Gastroesophageal sphincter (tissue), 4 donors: ENCODE measurements around the gene SLC24A3. TPM values are rescaled to one million over a fixed set of nuclear protein-coding genes. Genes with fewer than 3 reads are reported as not detected.
"Not testable (repeated sequence)": the region's sequence is repeated elsewhere in the genome, so short reads cannot be mapped to it uniquely, and the experiment has no call there.

Experiments
- ATAC-seq: fragments of 150-250 bp; one replicate; pipeline ENCODE4 v1.9.1; 2016; ENCODE audit warnings: mild to moderate bottlenecking, moderate library complexity
- H3K27ac ChIP-seq, 4 donors: fragments of 200-600 bp; sonication (generic) in 3 of 4; 1 replicate in 3 of 4; 2 replicates in 1 of 4; pipeline ENCODE4 v1.5.1; 2016 to 2019
- H3K27me3 ChIP-seq: fragments of 200-600 bp; sonication (generic); one replicate; pipeline ENCODE4 v1.5.1; 2019
- H3K36me3 ChIP-seq, 2 donors: fragments of 200-600 bp; sonication (generic); one replicate each; pipeline ENCODE4 v1.5.1; 2019; ENCODE audit warnings: control low read depth in 1 of 2
- H3K4me1 ChIP-seq, 3 donors: fragments of 200-600 bp; sonication (generic); 1 replicate in 2 of 3; 2 replicates in 1 of 3; pipeline ENCODE4 v1.5.1; 2016 to 2019; ENCODE audit warnings: control low read depth in 2 of 3
- H3K4me3 ChIP-seq, 2 donors: fragments of 200-600 bp; sonication (generic); one replicate each; pipeline ENCODE4 v1.5.1; 2019; ENCODE audit warnings: mild to moderate bottlenecking in 1 of 2, moderate library complexity in 1 of 2
- H3K9me3 ChIP-seq, 3 donors: fragments of 200-600 bp; sonication (generic); one replicate each; pipeline ENCODE4 v1.5.1; 2017 to 2019; ENCODE audit warnings: control low read depth in 2 of 3
- EP300 ChIP-seq: sonication (generic); formaldehyde crosslinking; IDR thresholded peaks from one replicate; pipeline ENCODE4 v1.6.1; 2017; ENCODE audit warnings: antibody characterized with exemption, mild to moderate bottlenecking
- POLR2A ChIP-seq, 2 donors: fragments of 450-650 bp; IDR thresholded peaks; one replicate each; pipeline ENCODE4 v1.6.1; 2017; ENCODE audit warnings: antibody characterized with exemption in 2 of 2, mild to moderate bottlenecking in 2 of 2, moderate library complexity in 1 of 2
- POLR2AphosphoS5 ChIP-seq: sonication (generic); formaldehyde crosslinking; IDR thresholded peaks from one replicate; pipeline ENCODE4 v1.6.1; 2017; ENCODE audit warnings: antibody characterized with exemption
- WGBS, 2 donors: methylation state at CpG; one replicate each; pipeline ENCODE4 v1.1.5; 2018; ENCODE audit warnings: low coverage in 1 of 2; 5-methylcytosine and 5-hydroxymethylcytosine counted together
- total RNA-seq, 4 donors: library from RNA; depleted of rRNA; stranded (reverse); fragments of >200 nt; gene quantifications; one replicate each; pipeline ENCODE4 v1.1.0, GENCODE V29; 2016
- TF ChIP-seq, protein P1 (sequence below), 4 experiments: fragments of 200-600 bp in 2 of 4; fragments of 450-650 bp in 2 of 4; sonication (generic) in 1 of 4; IDR thresholded peaks; one replicate each; pipeline ENCODE4 v1.5.1; 2017 to 2019; ENCODE audit warnings: antibody characterized with exemption in 4 of 4, mild to moderate bottlenecking in 2 of 4, moderate library complexity in 2 of 4

SLC24A3 gene
- total RNA-seq, 4 donors from 2014 or later: 2.7 to 13.5 (median 5.5) TPM

GRCh38 chr20:19747903-19748302 lies 535.5 kb downstream of the SLC24A3 start:
- Histone ChIP-seq H3K27ac (no peak overlapping the region), H3K4me3 (no peak overlapping the region), H3K4me1 (peaks cover 0 to 18% (median 0%) of the 10 kb centered on the region in 3 donors), H3K27me3 (no peaks in the 10 kb centered on the region), H3K9me3 (peaks cover 0 to 5% (median 0%) of the 10 kb centered on the region in 3 donors), H3K36me3 (no peaks in the 10 kb centered on the region)
- WGBS, 2 donors: 86% methylated on average over 4 of the region's 4 CpGs; no CpG with 5 or more reads in 1 of the 2 donors
- no peak for ATAC-seq
- no peak for TF ChIP-seq POLR2AphosphoS5
- TF ChIP-seq EP300: no peak
- TF ChIP-seq POLR2A (IDR thresholded peaks at IDR 0.05): no peak
- TF ChIP-seq, protein P1, sequence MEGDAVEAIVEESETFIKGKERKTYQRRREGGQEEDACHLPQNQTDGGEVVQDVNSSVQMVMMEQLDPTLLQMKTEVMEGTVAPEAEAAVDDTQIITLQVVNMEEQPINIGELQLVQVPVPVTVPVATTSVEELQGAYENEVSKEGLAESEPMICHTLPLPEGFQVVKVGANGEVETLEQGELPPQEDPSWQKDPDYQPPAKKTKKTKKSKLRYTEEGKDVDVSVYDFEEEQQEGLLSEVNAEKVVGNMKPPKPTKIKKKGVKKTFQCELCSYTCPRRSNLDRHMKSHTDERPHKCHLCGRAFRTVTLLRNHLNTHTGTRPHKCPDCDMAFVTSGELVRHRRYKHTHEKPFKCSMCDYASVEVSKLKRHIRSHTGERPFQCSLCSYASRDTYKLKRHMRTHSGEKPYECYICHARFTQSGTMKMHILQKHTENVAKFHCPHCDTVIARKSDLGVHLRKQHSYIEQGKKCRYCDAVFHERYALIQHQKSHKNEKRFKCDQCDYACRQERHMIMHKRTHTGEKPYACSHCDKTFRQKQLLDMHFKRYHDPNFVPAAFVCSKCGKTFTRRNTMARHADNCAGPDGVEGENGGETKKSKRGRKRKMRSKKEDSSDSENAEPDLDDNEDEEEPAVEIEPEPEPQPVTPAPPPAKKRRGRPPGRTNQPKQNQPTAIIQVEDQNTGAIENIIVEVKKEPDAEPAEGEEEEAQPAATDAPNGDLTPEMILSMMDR (IDR thresholded peaks at IDR 0.05): no peak

GRCh38 chr20:19748681-19749080 lies 536.2 kb downstream of the SLC24A3 start:
- no peak overlapping the region for H3K27ac ChIP-seq
- H3K9me3 ChIP-seq: peaks cover 0 to 5% (median 0%) of the 10 kb centered on the region in 3 donors
- H3K36me3 ChIP-seq: no peaks in the 10 kb centered on the region
- no peak overlapping the region for H3K4me3 ChIP-seq
- ATAC-seq: no peak
- WGBS, 2 donors: 69 to 74% methylated on average over 2 of the region's 2 CpGs
- no peaks in the 10 kb centered on the region for H3K27me3 ChIP-seq
- no peak for TF ChIP-seq EP300
- TF ChIP-seq, protein P1 (IDR thresholded peaks at IDR 0.05): no peak
- no peak for TF ChIP-seq POLR2AphosphoS5
- TF ChIP-seq POLR2A (IDR thresholded peaks at IDR 0.05): no peak
- H3K4me1 ChIP-seq: peaks cover 0 to 18% (median 0%) of the 10 kb centered on the region in 3 donors

DNA sequence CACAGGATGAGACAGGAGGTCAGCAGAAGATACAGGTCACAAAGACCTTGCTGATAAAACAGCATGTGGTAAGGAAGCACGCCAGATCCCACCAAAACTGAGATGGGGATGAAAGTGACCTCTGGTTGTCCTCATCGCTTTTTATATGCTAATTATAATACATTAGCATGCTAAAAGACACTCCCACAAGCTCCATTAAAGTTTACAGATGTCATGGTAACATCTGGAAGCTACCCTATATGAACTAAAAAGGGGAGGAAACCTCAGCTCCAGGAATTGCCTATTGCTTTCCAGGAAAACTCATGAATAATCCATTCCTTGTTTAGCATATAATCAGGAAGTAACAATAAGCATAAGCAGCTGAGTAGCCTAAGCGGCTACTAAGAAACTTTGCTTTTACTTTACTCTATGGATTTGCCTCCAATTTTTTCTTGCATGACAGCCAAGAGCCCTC lies 537.2 kb downstream of the SLC24A3 start:
- WGBS, 2 donors: 61 to 71% methylated on average over 3 of the region's 3 CpGs
- Histone ChIP-seq H3K4me3 (no peak overlapping the region), H3K36me3 (no peaks in the 10 kb centered on the region), H3K4me1 (peaks cover 0 to 18% (median 0%) of the 10 kb centered on the region in 3 donors), H3K27ac (no peak overlapping the region), H3K9me3 (peaks cover 0 to 5% (median 0%) of the 10 kb centered on the region in 3 donors), H3K27me3 (no peaks in the 10 kb centered on the region)
- TF ChIP-seq POLR2AphosphoS5: no peak
- TF ChIP-seq EP300: no peak
- no peak for ATAC-seq

DNA sequence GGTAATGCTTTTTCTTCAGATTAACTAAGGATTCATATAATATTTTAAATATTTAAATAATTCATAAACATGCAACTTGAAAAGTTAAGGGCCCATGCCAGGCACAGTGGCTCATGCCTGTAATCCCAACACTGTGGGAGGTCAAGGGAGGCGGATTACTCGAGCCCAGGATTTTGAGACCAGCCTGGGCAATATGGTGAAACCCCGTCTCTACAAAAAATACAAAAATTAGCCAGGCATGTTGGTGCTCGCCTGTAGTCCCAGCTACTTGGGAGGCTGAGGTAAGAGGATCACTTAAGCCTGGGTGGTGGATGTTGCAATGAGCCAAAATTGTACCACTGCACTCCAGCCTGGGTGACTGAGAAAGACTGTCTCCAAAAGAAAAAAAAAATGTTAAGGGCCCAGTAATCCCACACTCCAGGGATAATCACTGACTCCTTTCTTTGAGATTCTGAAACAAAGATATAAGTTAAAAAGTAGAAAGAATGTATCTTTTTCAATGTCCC lies 537.7 kb downstream of the SLC24A3 start:
- H3K4me3 ChIP-seq: no peak overlapping the region
- ATAC-seq: no peak
- H3K4me1 ChIP-seq: peaks cover 0 to 18% (median 0%) of the 10 kb centered on the region in 3 donors
- no peaks in the 10 kb centered on the region for H3K36me3 ChIP-seq
- H3K27me3 ChIP-seq: no peaks in the 10 kb centered on the region
- H3K9me3 ChIP-seq: peaks cover 0 to 5% (median 0%) of the 10 kb centered on the region in 3 donors
- H3K27ac ChIP-seq: no peak overlapping the region
- no peak for TF ChIP-seq POLR2AphosphoS5
- TF ChIP-seq, protein P1 (IDR thresholded peaks at IDR 0.05): no peak
- TF ChIP-seq EP300: no peak
- 88 to 100% methylated on average over 1 to 4 of the region's 4 CpGs for WGBS, 2 donors

GRCh38 chr20:19750907-19751636 lies 538.6 kb downstream of the SLC24A3 start:
- H3K36me3 ChIP-seq: no peaks in the 10 kb centered on the region
- ATAC-seq: no peak
- no peaks in the 10 kb centered on the region for H3K9me3 ChIP-seq
- H3K4me1 ChIP-seq: peaks cover 0 to 18% (median 0%) of the 10 kb centered on the region in 3 donors
- H3K27me3 ChIP-seq: no peaks in the 10 kb centered on the region
- peak; percentile 19 for TF ChIP-seq POLR2AphosphoS5
- no peak for TF ChIP-seq POLR2A (IDR thresholded peaks at IDR 0.05)
- no peak for TF ChIP-seq EP300
- 46 to 54% methylated on average over 3 to 5 of the region's 5 CpGs for WGBS, 2 donors
- no peak overlapping the region for H3K4me3 ChIP-seq
- H3K27ac ChIP-seq: no peak overlapping the region

DNA sequence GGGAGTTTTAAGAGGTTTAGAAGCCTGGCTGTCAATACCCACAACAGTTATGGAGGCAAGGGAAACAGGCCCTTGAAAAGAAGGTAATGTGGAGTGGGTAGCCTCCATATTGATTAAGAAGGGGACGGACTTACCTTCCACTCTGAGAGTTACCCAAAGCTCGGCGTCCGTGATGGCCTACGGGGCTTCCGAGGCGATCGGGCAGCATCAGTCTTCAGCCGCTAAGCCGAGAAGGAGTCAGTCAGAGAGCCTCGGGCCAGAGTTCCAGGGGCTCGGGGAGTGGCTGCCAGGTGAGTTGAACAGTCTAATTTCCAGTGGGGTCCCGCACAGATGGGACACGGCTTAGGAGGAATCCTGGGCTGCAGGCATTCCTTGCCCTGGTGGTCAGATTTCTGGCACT lies 541.8 kb downstream of the SLC24A3 start:
- not testable (repeated sequence) for ATAC-seq, H3K9me3 ChIP-seq, H3K36me3 ChIP-seq, H3K27me3 ChIP-seq, H3K4me3 ChIP-seq, H3K27ac ChIP-seq
- WGBS, 2 donors: 70 to 90% methylated on average over 2 of the region's 14 CpGs
- H3K4me1 ChIP-seq: peaks cover 2 to 37% (median 4%) of the 10 kb centered on the region in 3 donors
